ENCODE results near the gene ETV5.
A peak's percentile ranks its signal among the peaks of the same experiment; 100 is the strongest.

The ETV5 gene

GRCh38 chr3:186121968-186122367 is 13.1 kb upstream of the ETV5 start:
- DNase-seq = no peak

GRCh38 chr3:186121278-186121677 is 12.4 kb upstream of the ETV5 start:
- DNase-seq = no peak

- no peak for DNase-seq
Observed at GRCh38 chr3:186119499-186119898, 10.6 kb upstream of the ETV5 start.

- no peak for DNase-seq
Observed at GRCh38 chr3:186118692-186119091, 9.8 kb upstream of the ETV5 start.

- DNase-seq = no peak
Observed at GRCh38 chr3:186117521-186118134, 8.7 kb upstream of the ETV5 start.

- no peak for DNase-seq
Observed at GRCh38 chr3:186115239-186115996, 6.5 kb upstream of the ETV5 start.

GRCh38 chr3:186110975-186111974 is 2.4 kb upstream of the ETV5 start:
- no peak for DNase-seq

- DNase-seq = no peak
Observed at GRCh38 chr3:186109897-186110803, 1.3 kb upstream of the ETV5 start.

- no peak for DNase-seq
Observed at GRCh38 chr3:186108106-186108940, 566 bp downstream of the ETV5 start.

GRCh38 chr3:186107215-186108105 is 1.4 kb downstream of the ETV5 start:
- no peak for DNase-seq

GRCh38 chr3:186105543-186105942 is 3.3 kb downstream of the ETV5 start:
- no peak for DNase-seq

- no peak for DNase-seq
Observed at GRCh38 chr3:186102687-186103086, 6.2 kb downstream of the ETV5 start.

GRCh38 chr3:186100398-186100797 is 8.5 kb downstream of the ETV5 start:
- DNase-seq = no peak

- DNase-seq = no peak
Observed at GRCh38 chr3:186099178-186099577, 9.7 kb downstream of the ETV5 start.

- no peak for DNase-seq
Observed at GRCh38 chr3:186098740-186099139, 10.1 kb downstream of the ETV5 start.

GRCh38 chr3:186097663-186098451 is 11.0 kb downstream of the ETV5 start:
- DNase-seq = no peak

- DNase-seq = no peak
Observed at GRCh38 chr3:186097317-186097662, 11.6 kb downstream of the ETV5 start.

GRCh38 chr3:186096290-186096689 is 12.6 kb downstream of the ETV5 start:
- no peak for DNase-seq

- DNase-seq = peak; percentile 29
Observed at GRCh38 chr3:186095561-186096081, 13.3 kb downstream of the ETV5 start.

Measured in CD4-positive, alpha-beta T cell treated with Interleukin-15 for 1 hour (primary cell).